Effector memory CD4-positive, alpha-beta T cell (primary cell): Measurements from ENCODE around the gene HOXA9.

Experiments used
- DNase-seq, 3 donors: peaks; one replicate each; pipeline ENCODE4 v3.0.0-alpha.2; 2020
- H3K27ac ChIP-seq: 2 replicates; pipeline ENCODE4 v1.7.0; 2013; ENCODE audit warnings: mild to moderate bottlenecking, low read length, moderate library complexity; ENCODE audit not compliant: insufficient read depth, poor library complexity, severe bottlenecking
- H3K27me3 ChIP-seq: replicated peaks from 2 replicates; pipeline ENCODE4 v1.7.0; 2013; ENCODE audit warnings: mild to moderate bottlenecking, low read length; ENCODE audit not compliant: insufficient read depth, control insufficient read depth, poor library complexity, severe bottlenecking
- H3K36me3 ChIP-seq: 2 replicates; pipeline ENCODE4 v1.7.0; 2013; ENCODE audit warnings: mild to moderate bottlenecking, low read length, moderate library complexity; ENCODE audit not compliant: control insufficient read depth, insufficient read depth
- H3K4me1 ChIP-seq: 2 replicates; pipeline ENCODE4 v1.7.0; 2013; ENCODE audit warnings: low read length, mild to moderate bottlenecking; ENCODE audit not compliant: control insufficient read depth, insufficient read depth, poor library complexity, severe bottlenecking
- H3K4me3 ChIP-seq: 2 replicates; pipeline ENCODE4 v1.7.0; 2013; ENCODE audit warnings: low read length, low read depth, mild to moderate bottlenecking; ENCODE audit not compliant: insufficient read depth, poor library complexity, severe bottlenecking
- H3K9me3 ChIP-seq: 2 replicates; pipeline ENCODE4 v1.7.0; 2013; ENCODE audit warnings: mild to moderate bottlenecking, low read length, moderate library complexity; ENCODE audit not compliant: control insufficient read depth

The HOXA9 gene

DNA sequence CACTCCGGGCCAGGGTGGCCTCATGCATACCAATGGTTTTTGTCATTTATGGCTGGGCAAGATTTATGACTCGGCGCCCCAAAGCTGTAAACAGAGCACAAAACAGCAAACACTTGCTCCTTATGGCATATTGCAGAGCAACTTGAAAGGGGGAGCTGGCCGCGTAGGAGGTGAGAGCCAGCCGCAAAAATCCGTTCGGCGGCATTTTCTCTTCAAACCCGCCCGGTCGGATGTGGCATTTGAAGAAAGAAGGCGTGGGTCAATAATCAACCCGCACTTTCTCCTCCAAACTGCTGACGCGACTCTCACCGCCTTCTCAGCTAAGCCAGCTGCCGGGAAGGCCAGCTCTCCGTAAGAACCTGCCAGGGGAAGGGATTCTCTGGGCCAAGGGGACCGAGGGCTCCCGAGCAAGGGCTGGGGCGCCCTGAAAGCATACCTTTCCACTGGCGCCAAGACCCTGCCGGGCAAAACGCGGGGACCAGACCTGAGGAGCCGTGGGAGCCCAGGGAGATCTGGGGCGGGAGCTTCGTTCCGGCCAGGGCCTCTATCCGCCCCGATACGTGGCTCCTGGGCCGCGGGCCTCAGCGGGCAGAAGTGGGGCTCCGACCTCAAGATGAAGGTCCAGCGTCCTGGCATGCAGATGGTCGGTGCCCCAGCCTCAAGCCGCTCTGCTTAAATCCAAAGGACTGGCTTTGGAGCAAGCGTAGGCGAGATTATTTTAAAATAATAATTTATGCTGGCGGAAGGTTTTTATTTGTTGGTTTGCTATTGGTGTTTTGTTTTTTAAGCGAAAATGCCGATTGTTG is 49.9 kb downstream of the HOXA9 start:
- Histone ChIP-seq H3K36me3 (no peaks in the 10 kb centered on the region), H3K9me3 (no peaks in the 10 kb centered on the region), H3K27me3 (peaks cover 8% of the 10 kb centered on the region), H3K4me3 (no peak overlapping the region), H3K27ac (no peak overlapping the region), H3K4me1 (no peaks in the 10 kb centered on the region)
- DNase-seq: no peak

DNA sequence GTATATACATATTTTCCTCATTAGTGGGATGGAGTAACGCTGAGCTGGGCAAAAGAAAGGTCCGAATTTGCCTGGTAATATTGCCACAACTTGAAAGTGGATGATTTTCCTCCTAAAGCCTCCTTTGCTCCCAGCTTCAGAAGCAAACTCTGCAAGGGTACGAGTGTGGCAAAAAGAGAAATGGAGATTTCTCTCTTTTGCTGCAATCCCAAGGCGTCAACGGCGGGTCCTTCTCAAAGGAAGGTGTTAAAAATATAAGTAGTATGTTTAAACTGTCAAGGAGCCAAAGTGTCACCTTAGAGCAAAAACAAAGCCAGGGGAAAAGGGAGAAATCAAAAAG is 50.5 kb downstream of the HOXA9 start:
- no peak overlapping the region for H3K27ac ChIP-seq
- H3K4me3 ChIP-seq: no peak overlapping the region
- DNase-seq: no peak
- H3K4me1 ChIP-seq: no peaks in the 10 kb centered on the region
- peaks cover 8% of the 10 kb centered on the region for H3K27me3 ChIP-seq
- H3K36me3 ChIP-seq: no peaks in the 10 kb centered on the region
- H3K9me3 ChIP-seq: no peaks in the 10 kb centered on the region

DNA sequence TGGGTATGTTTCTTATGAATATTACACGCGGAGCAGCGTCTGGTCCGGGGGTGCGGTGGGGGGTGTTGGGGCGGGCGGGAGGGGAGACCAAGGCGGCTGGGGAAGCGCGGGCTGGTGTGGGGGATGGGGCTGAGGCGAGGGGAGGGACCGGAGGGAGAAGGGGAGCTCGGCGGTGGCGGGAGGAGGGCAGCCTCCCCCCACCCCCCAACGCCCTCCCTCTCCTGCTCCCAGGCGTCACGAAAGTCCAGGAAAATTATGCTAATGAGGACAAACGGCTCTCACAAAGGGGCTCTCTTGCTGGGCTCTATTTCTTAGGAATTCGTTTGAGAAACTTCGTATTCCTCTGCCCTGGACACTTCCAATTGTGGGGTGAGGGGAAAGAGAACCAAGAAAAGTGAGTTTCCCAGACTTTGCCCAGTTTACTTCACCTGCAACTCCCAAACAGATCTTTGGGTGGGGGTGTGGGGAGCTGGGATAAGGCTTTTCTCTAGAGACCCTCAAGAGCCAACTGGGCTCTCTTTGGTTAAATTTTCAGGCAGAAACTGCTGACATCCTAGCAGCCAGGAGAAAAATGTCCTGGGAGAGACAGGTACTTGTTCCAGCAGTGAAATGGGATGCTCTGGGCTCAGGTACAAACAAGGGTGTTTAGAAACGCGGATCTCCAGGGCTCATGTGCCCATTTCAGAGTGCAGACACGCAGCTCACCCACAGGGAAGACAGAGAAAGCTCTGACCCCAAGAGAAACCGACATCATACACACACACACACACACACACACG is 51.2 kb downstream of the HOXA9 start:
- Histone ChIP-seq H3K27me3 (peaks cover 8% of the 10 kb centered on the region), H3K36me3 (no peaks in the 10 kb centered on the region), H3K4me3 (no peak overlapping the region), H3K4me1 (no peaks in the 10 kb centered on the region), H3K9me3 (no peaks in the 10 kb centered on the region), H3K27ac (no peak overlapping the region)
- DNase-seq: no peak

DNA sequence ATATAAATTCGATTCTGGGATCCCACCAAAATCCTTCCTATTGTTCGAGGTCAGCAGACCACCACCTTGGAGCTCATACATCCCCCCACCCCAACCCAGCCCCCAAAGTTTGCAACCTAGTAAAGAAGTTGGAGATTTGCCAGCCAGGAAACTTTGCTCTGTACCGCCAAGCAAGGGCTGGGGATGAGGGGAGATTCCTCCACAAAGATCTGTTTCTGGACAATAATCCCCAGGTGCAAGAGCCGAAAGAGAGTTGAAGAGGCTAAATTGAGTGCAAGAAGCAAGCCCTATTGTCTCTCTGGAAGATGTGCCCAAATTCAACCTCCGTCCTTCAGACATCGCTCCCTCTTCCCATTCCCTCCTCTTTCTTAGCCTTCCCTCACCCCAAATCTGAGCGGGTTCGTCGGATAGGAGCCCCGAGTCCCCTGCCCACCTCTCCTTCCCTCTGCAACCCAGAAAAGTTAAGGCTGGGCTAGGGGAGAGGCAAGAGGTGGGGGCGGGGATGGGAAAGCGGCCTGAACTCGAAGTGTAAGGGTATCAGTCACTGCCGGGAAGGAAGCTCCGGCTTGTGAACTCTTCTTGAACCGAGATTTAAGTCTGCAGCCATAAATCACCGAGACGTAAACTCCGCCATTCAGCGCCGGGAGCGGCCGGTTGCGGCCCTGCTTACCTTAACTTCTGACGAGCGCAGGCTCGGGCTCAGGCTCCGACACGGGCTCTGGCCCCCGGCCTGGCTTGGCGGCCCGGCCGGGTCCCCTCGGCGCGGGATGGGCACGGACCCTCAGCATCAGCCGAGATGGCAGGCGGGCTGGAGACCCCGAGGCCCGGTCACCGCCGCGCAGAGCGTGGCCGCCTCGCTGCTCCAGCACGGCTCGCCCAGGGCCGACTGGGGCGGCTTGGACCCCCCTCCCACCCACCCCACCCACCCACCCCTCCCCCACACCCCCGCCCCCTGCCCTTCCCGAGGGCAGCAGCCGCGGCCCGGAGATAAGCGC is 52.1 kb downstream of the HOXA9 start:
- Histone ChIP-seq H3K4me1 (no peaks in the 10 kb centered on the region), H3K4me3 (no peak overlapping the region), H3K36me3 (no peaks in the 10 kb centered on the region), H3K27me3 (peaks cover 8% of the 10 kb centered on the region), H3K27ac (no peak overlapping the region), H3K9me3 (no peaks in the 10 kb centered on the region)
- no peak for DNase-seq
